ENCODE measurements around the gene HIP1R.

- TF ChIP-seq CTCF (conservative IDR thresholded peaks at IDR 0.05) (no peak), EZH2 (IDR thresholded peaks at IDR 0.05; ENCODE audit: low read depth) (no peak)
These were observed 43.7 kb downstream of the HIP1R start for GRCh38 chr12:122878780-122879612.

All from PC-9 (cell line).